GM12874 (cell line): ENCODE results near the gene MSX2.

ENCODE experiments used
- TF ChIP-seq, protein P1 (sequence below): IDR thresholded peaks from 2 replicates; pipeline ENCODE4 v1.5.1; 2011; ENCODE audit warnings: low read depth, mild to moderate bottlenecking, control low read depth, low read length, moderate library complexity; ENCODE audit not compliant: insufficient read depth

Gene MSX2

DNA sequence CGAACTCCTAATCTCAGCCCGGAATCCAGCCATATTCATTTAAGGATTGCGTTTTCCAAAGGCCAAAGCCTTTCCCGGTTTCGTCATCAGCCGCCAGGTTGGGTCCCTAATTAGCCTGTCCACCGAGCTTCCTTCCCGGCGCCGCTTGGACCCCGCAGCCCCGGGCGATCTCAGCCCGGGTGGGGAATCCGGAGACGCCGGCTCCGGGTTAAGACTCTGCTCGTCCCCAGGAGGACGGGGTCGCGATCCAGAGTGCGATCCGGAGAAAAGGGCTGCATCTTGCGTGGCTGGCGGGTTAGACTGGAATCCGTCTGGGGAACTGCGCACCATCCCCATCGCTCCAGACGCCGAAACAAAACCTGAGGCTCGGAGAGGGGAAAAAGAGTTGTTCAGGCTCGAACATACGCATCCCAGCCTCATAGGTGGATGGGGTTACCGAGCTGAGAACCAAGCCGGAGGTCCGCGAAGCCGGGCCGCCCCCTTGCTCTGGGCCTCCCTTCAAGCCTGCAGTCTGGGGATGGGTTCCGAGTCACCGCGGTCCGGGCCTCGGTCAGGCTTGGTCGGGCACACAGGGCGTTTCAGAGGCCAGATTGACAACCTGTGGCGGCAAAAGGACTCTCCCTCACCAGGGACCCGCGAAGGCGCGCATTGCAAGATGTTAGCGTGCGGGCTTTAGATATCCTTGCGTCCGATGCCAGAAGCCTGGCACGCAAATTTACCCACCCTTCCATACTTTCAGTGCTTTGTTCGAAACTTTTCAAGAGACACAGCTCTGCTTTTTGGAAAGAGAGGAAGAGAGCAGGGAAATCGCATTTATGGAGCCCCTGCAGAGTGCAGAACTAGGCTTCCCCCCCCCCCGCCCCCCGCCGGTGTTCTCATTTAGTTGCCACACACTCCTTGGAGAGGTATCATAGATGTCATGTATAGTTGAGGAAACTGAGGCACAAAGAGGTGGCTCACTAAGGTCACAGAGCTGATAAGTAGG is 7.9 kb downstream of the MSX2 start:
- TF ChIP-seq, protein P1, sequence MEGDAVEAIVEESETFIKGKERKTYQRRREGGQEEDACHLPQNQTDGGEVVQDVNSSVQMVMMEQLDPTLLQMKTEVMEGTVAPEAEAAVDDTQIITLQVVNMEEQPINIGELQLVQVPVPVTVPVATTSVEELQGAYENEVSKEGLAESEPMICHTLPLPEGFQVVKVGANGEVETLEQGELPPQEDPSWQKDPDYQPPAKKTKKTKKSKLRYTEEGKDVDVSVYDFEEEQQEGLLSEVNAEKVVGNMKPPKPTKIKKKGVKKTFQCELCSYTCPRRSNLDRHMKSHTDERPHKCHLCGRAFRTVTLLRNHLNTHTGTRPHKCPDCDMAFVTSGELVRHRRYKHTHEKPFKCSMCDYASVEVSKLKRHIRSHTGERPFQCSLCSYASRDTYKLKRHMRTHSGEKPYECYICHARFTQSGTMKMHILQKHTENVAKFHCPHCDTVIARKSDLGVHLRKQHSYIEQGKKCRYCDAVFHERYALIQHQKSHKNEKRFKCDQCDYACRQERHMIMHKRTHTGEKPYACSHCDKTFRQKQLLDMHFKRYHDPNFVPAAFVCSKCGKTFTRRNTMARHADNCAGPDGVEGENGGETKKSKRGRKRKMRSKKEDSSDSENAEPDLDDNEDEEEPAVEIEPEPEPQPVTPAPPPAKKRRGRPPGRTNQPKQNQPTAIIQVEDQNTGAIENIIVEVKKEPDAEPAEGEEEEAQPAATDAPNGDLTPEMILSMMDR, result no peak

DNA sequence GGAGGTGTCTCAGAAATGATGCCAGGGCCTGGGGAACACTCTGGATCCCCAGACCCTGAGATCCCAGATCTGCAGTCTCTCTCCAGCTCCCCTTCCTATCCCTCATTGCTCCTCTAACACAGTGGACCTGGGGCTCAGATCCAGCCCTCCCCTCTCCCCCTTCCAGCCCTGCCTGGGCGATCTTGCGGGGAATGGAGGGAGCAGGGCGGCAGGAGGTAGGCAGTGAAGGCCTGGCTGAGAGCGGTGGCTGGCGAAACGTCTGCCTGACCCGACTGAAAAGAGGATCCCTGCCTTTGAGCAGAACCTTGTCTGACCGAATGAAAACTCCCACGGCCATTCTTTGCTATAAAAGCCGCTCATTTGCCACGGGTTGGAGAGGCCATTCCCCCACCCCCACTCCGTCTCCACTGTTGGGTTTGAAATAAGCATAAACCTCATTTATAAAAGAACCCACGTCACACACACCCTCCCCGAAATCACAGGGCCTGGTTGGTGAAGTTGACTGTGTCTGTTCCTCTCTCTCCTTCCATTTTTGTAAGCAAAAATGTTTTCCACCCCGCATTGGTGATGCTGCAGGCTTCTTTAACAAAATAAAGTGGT is 8.8 kb downstream of the MSX2 start:
- TF ChIP-seq, protein P1, result no peak

- TF ChIP-seq, protein P1, result no peak
Observed at GRCh38 chr5:174733836-174734235, 9.5 kb downstream of the MSX2 start.

DNA sequence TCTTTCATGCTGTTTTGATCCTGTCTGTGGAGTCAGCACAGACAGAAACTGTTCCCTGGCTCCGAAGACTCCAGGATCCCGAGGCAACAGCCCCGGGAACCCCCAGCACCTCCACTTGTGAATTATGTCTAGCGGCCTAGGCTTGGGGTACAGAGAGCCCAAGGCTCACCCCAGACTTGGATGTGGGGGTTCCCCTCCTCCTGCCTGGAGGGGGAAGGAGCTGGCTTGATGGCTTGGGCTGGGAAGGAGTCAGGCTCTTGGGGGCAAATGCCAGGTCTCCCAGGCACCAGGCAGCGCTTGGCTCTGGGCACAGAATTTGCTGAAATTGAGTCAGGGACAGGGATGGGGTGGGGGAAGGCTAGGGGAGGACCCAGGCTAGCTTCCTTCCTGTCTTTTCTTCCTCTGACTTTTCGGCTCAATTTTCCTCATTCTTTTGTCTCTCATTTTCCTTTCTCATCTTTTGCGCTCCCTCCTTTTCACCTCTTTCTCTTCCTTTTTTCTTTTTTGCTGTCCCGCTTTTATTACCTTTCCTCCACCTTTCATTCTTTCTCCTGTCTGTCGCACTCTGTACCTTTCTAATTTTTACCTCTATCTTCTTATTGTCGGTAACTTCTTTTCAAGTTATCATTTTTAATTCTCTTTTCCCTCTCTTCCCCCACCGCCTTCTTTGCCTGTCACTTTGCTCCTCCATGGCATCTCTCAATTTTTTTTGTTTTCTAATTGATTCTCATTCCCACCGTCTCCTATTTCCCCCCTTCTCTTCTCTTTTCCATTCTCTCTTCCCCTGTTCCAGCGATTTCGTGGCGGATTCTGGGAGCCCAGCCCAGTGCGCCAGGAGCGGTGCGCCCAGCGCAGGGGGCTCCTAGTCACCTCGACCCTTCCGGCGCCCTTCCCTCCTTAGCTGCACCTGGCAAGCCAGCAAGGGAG is 10.5 kb downstream of the MSX2 start:
- TF ChIP-seq, protein P1, result no peak

- TF ChIP-seq, protein P1, result peak; percentile 17; the same call in 1 of the 2 replicates
Observed at GRCh38 chr5:174735498-174736330, 11.3 kb downstream of the MSX2 start.

GRCh38 chr5:174736331-174736721 is 11.9 kb downstream of the MSX2 start:
- TF ChIP-seq, protein P1, result no peak
